K562 (cell line): ENCODE data around the gene RERG.

Source experiments
- CAMTA2 ChIP-seq: fragments of 250-450 bp; sonication (Bioruptor Pico); conservative IDR thresholded peaks from 2 replicates; pipeline ENCODE4 v1.5.1; 2022
- CBX5 ChIP-seq: IDR thresholded peaks from 2 replicates; pipeline ENCODE4 v1.6.1; 2014; ENCODE audit warnings: low read depth, borderline replicate concordance
- CREM ChIP-seq: IDR thresholded peaks from 2 replicates; pipeline ENCODE4 v1.6.1; 2014; ENCODE audit warnings: antibody characterized with exemption, low read depth
- CTCF ChIP-seq, 3 experiments: IDR thresholded peaks in 2 of 3; conservative IDR thresholded peaks in 1 of 3; 2 replicates each; pipeline ENCODE4 v1.5.1; 2011 to 2012; ENCODE audit warnings: low read length in 3 of 3, mild to moderate bottlenecking in 3 of 3, control low read depth in 2 of 3, improper control_type of control experiment in 1 of 3, inconsistent platforms in 1 of 3, low read depth in 1 of 3, mixed read lengths in 1 of 3, moderate library complexity in 1 of 3; ENCODE audit not compliant: insufficient read depth in 2 of 3
- FOXJ3 ChIP-seq: sonication (generic); formaldehyde crosslinking; IDR thresholded peaks from 2 replicates; pipeline ENCODE4 v1.4.0; 2020; ENCODE audit warnings: mild to moderate bottlenecking, missing genetic modification reagents
- IRF2 ChIP-seq: sonication (generic); formaldehyde crosslinking; IDR thresholded peaks from 2 replicates; pipeline ENCODE4 v1.8.1; 2022; ENCODE audit warnings: mild to moderate bottlenecking, missing genetic modification reagents
- NR3C1 ChIP-seq: sonication (generic); formaldehyde crosslinking; IDR thresholded peaks from 2 replicates; pipeline ENCODE4 v1.8.1; 2022; ENCODE audit warnings: missing genetic modification reagents
- PYGO2 ChIP-seq: fragments of 450-650 bp; IDR thresholded peaks from 2 replicates; pipeline ENCODE4 v1.6.1; 2016; ENCODE audit warnings: mild to moderate bottlenecking, missing genetic modification characterization, moderate library complexity, missing compliant biosample characterization
- RAD51 ChIP-seq: fragments of 450-650 bp; IDR thresholded peaks from 2 replicates; pipeline ENCODE4 v1.7.1; 2016; ENCODE audit warnings: low read depth, mild to moderate bottlenecking, borderline replicate concordance
- SIRT6 ChIP-seq: IDR thresholded peaks from one replicate; pipeline ENCODE4 v1.6.1; 2012; ENCODE audit warnings: low read depth, mild to moderate bottlenecking, control low read depth, inconsistent platforms, low read length, moderate library complexity

DNA sequence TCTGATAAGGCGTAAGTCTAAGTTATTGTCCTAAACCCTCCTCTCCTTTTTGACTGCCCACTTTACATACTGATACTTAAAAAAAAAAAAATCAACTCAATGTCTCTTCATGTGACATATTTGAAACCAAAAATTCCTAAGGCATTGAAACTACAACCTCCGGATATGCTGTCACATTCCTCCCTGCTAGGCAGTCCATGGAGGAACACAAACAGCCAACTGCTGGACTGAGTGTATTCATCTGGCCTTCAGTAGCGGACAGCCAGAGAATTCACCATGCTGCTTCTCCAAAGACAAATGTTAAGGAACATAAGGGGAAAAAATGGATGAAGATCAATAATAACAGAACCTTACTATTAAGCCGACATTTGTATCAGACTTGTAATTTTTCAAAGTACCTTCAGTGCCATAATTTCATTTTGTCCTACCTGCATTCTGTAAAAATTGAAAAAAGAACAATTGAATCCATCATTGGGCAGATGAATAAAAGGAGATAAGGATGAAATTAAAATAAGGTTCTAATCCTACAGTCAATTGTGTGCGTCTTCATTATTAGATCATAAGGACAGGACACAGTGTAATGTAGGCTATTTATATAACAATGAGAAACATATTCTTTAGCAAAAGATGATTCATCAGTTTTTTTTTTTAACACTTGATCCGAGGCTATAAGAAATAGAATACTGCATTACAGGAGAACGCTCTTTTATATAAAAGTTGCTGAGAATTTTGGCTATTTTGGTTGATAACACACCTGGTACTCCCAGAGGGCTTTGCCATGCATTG is 12.2 kb downstream of the RERG start:
- TF ChIP-seq SIRT6 (no peak), CTCF (IDR thresholded peaks at IDR 0.05 in 2 of 3, conservative IDR thresholded peaks at IDR 0.05 in 1 of 3; ENCODE audit: insufficient read depth in 2 of 3, low read depth in 1 of 3, low read length in 3 of 3) (no peak), FOXJ3 (no peak), NR3C1 (CRISPR knock-in tag) (no peak), CAMTA2 (no peak), PYGO2 (no peak), CREM (no peak), CBX5 (no peak), IRF2 (CRISPR knock-in tag) (no peak), RAD51 (no peak)
